ENCODE data around the gene TMEM120B.
A peak's percentile ranks its signal among the peaks of the same experiment; 100 is the strongest.

Gene TMEM120B

GRCh38 chr12:121773011-121773777 lies 60.6 kb downstream of the TMEM120B start:
- peak in 39 of 51 donors; percentile 11 to 66 (median 32) for DNase-seq

- DNase-seq, result no peak
Measured at GRCh38 chr12:121774968-121775474, 62.5 kb downstream of the TMEM120B start.

GRCh38 chr12:121775501-121775900 lies 62.9 kb downstream of the TMEM120B start:
- no peak for DNase-seq

- peak in 35 of 51 donors; percentile 5 to 75 (median 40) for DNase-seq
Measured at GRCh38 chr12:121776190-121777098, 63.9 kb downstream of the TMEM120B start.

- DNase-seq, result no peak
Measured at GRCh38 chr12:121778567-121779421, 66.2 kb downstream of the TMEM120B start.

- DNase-seq, result no peak
Measured at GRCh38 chr12:121779422-121779895, 66.9 kb downstream of the TMEM120B start.

GRCh38 chr12:121780429-121780828 lies 67.9 kb downstream of the TMEM120B start:
- DNase-seq, result no peak

- peak in 2 of 51 donors; percentile 33 to 57 for DNase-seq
Measured at GRCh38 chr12:121781484-121781997, 69.0 kb downstream of the TMEM120B start.

GRCh38 chr12:121781998-121782979 lies 69.7 kb downstream of the TMEM120B start:
- DNase-seq, result no peak

- no peak for DNase-seq
Measured at GRCh38 chr12:121783766-121784165, 71.2 kb downstream of the TMEM120B start.

GRCh38 chr12:121784460-121784859 lies 71.9 kb downstream of the TMEM120B start:
- DNase-seq, result no peak

- DNase-seq, result no peak
Measured at GRCh38 chr12:121786440-121786825, 73.9 kb downstream of the TMEM120B start.

- no peak for DNase-seq
Measured at GRCh38 chr12:121787063-121788025, 74.8 kb downstream of the TMEM120B start.

- no peak for DNase-seq
Measured at GRCh38 chr12:121788176-121788818, 75.7 kb downstream of the TMEM120B start.

GRCh38 chr12:121789233-121789781 lies 76.8 kb downstream of the TMEM120B start:
- no peak for DNase-seq

- peak in 20 of 51 donors; percentile 4 to 52 (median 29) for DNase-seq
Measured at GRCh38 chr12:121789800-121790728, 77.5 kb downstream of the TMEM120B start.
